Heart left ventricle (tissue), 16 donors: Measurements from ENCODE around the gene SLC25A19. TPM values are rescaled to one million over a fixed set of nuclear protein-coding genes. Genes with fewer than 3 reads are reported as not detected.

Experiments
- ATAC-seq, 4 donors: fragments of 200-7000 bp; cut with Tn5 transposase; one replicate each; pipeline ENCODE4 v1.9.1; 2020 to 2022; ENCODE audit warnings: moderate library complexity in 4 of 4, mild to moderate bottlenecking in 3 of 4, moderate number of reproducible peaks in 1 of 4
- DNase-seq, 5 donors: peaks; one replicate each; pipeline ENCODE4 v3.0.0-alpha.2; 2020
- H3K27ac ChIP-seq, 12 donors: fragments of 200-600 bp; sonication (generic) in 4 of 12; one replicate each; pipeline versions ENCODE4 v1.5.0 to v1.8.0; 2016 to 2022; ENCODE audit warnings: mild to moderate bottlenecking in 2 of 12
- H3K27me3 ChIP-seq, 9 donors: fragments of 200-600 bp; sonication (generic) in 2 of 9; one replicate each; pipeline versions ENCODE4 v1.5.1 to v1.8.0; 2016 to 2022; ENCODE audit warnings: mild to moderate bottlenecking in 3 of 9
- H3K36me3 ChIP-seq, 9 donors: fragments of 200-600 bp; sonication (generic) in 2 of 9; one replicate each; pipeline versions ENCODE4 v1.5.0 to v1.8.0; 2018 to 2022; ENCODE audit warnings: mild to moderate bottlenecking in 2 of 9
- H3K4me1 ChIP-seq, 12 donors: fragments of 200-600 bp; sonication (generic) in 4 of 12; one replicate each; pipeline versions ENCODE4 v1.5.0 to v1.8.0; 2016 to 2022; ENCODE audit warnings: mild to moderate bottlenecking in 3 of 12
- H3K4me3 ChIP-seq, 12 donors: fragments of 200-600 bp; sonication (generic) in 4 of 12; one replicate each; pipeline versions ENCODE4 v1.5.0 to v1.8.0; 2017 to 2022; ENCODE audit warnings: mild to moderate bottlenecking in 9 of 12, moderate library complexity in 4 of 12
- H3K9me3 ChIP-seq, 12 donors: fragments of 200-600 bp; sonication (generic) in 4 of 12; one replicate each; pipeline versions ENCODE4 v1.5.0 to v1.8.0; 2016 to 2022; ENCODE audit warnings: mild to moderate bottlenecking in 1 of 12
- POLR2A ChIP-seq, 2 donors: fragments of 450-650 bp; IDR thresholded peaks; one replicate each; pipeline ENCODE4 v1.6.1; 2017; ENCODE audit warnings: antibody characterized with exemption in 2 of 2, mild to moderate bottlenecking in 2 of 2, moderate library complexity in 2 of 2
- WGBS, 4 donors: extraction: QIAGEN DNeasy Blood & Tissue Kit in 2 of 4; methylation state at CpG; one replicate each; pipeline versions ENCODE4 v1.1.5 to v1.1.7; 2013 to 2018; 5-methylcytosine and 5-hydroxymethylcytosine counted together
- intact Hi-C, 10 donors: fragments of 100-400 bp; cut with DNase I; formaldehyde crosslinking; loops; one replicate each; pipeline versions ENCODE4 v1.11.1 to v1.14.2; 2022
- polyA plus RNA-seq, 2 donors: library from polyadenylated mRNA; stranded (reverse); fragments of 200-250 nt; gene quantifications; one replicate each; pipeline ENCODE4 v1.2.3, GENCODE V29; 2013
- total RNA-seq, 9 donors: library from RNA; depleted of rRNA in 2 of 9; stranded (reverse); fragments of >200 nt in 2 of 9; fragmentation: NEBNext Ultra II Directional in 3 of 9; extraction: Animal tissue kit (Norgen Biotek cat#: 25700) in 3 of 9; gene quantifications; one replicate each; pipeline versions ENCODE4 v1.1.0 to v1.2.4, GENCODE V29; 2016 to 2023
- TF ChIP-seq, protein P1 (sequence below), 12 donors: fragments of 200-600 bp; sonication (generic) in 4 of 12; IDR thresholded peaks; one replicate each; pipeline versions ENCODE4 v1.5.0 to v1.8.0; 2018 to 2022; ENCODE audit warnings: antibody characterized with exemption in 12 of 12, mild to moderate bottlenecking in 5 of 12
- donor health status: ischemic (EF 13 %, LVEDD 7.1; RV severe dilation, severe dysfunction).
- donor health status: healthy with polysubstance abuse.
- donor health status: DM: no; HTN: yes; CAD: no.
- donor health status: DM: no; HTN: no; CAD: no.
- donor health status: ischemic (EF 25% LVEDD 6.9; RV normal size, moderate dysfunction).
- donor health status: ischemic (EF 25% LVEDD 5.7; RV mildly dilated, moderate dysfunction).
- donor health status: healthy.
- donor health status: DM: yes; HTN: yes; CAD: no.
- donor health status: ischemic (EF 35%, LVEDD 5.7; RV mildly dilated, moderate dysfunction).
- donor health status: nonischemic (EF 11% LVEDD 7.7; RV severe dilation, severe dysfunction).
- donor health status: DM: yes; HTN: yes; CAD: no.
- donor health status: PGD.
- donor health status: ischemic (EF 29% LVEDD 5.4; RV normal size, mild dysfunction).
- donor health status: nonischemic (EF 23%, LVEDD 6.1; RV moderate dilation, normal function).

The SLC25A19 gene
- total and polyA plus RNA-seq, 11 donors, result 7.0 to 27.9 (median 12.6) TPM

DNA sequence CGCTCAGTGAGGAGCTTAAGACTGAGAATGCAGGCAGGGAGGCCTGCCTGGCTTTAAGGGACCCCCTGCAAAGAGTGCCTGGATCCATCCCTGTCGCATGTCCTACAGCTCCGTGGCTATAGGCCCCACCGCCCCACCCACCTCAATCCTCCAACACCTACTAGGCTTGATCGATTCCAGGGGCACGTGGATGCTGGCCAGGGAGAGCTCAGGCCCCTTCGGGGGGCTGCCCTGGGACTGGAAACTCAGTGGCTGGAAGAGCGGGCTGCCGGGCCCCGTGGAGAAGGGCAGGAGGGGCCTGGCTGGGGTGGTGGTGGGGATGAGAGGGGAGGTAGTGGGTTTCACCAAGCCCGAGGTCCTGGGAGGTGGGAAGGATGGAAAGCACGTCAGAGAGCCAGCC lies 50.0 kb downstream of the SLC25A19 start:
- DNase-seq (no peak), ATAC-seq (peak in 1 of 4 donors; percentile 1)
- H3K4me1 ChIP-seq, result peaks cover 0 to 43% (median 9%) of the 10 kb centered on the region in 12 donors
- 75 to 95% (median 83%) methylated on average over 7 to 12 of the region's 12 CpGs for WGBS, 4 donors
- H3K27ac ChIP-seq, result peak overlapping the region in 2 of 12 donors; percentile 11 to 18
- H3K4me3 ChIP-seq, result no peak overlapping the region
- no peaks in the 10 kb centered on the region for H3K9me3 ChIP-seq
- intact Hi-C loops, result no loop called here
- TF ChIP-seq POLR2A (IDR thresholded peaks at IDR 0.05), result no peak
- TF ChIP-seq, protein P1, sequence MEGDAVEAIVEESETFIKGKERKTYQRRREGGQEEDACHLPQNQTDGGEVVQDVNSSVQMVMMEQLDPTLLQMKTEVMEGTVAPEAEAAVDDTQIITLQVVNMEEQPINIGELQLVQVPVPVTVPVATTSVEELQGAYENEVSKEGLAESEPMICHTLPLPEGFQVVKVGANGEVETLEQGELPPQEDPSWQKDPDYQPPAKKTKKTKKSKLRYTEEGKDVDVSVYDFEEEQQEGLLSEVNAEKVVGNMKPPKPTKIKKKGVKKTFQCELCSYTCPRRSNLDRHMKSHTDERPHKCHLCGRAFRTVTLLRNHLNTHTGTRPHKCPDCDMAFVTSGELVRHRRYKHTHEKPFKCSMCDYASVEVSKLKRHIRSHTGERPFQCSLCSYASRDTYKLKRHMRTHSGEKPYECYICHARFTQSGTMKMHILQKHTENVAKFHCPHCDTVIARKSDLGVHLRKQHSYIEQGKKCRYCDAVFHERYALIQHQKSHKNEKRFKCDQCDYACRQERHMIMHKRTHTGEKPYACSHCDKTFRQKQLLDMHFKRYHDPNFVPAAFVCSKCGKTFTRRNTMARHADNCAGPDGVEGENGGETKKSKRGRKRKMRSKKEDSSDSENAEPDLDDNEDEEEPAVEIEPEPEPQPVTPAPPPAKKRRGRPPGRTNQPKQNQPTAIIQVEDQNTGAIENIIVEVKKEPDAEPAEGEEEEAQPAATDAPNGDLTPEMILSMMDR (IDR thresholded peaks at IDR 0.05), result no peak
- H3K36me3 ChIP-seq, result peaks cover 0 to 100% (median 98%) of the 10 kb centered on the region in 9 donors
- H3K27me3 ChIP-seq, result no peaks in the 10 kb centered on the region

DNA sequence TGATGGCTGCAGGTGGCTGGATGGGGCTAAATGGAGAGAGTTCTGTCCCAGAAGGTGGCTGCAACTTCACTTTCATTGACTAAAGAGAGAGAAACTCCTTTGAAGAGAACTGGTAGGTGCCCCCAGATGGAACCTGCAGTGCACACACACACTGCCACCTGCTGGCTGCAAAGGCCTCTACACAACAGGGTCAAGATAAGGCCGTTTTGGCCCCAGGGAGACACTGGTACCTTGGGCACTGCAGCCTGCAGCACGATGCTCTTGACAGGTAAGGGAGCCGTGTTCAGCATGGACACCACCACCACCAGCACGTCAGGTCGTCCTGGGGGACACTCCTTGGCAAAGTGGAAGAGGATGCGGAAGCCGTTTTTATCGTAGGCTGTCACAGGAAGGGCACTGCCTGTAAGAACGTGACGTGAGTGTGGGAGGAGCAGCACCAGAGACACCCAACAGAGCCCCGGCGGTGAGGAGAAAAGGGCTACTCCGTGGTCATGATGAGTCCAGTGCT lies 50.5 kb downstream of the SLC25A19 start:
- 39 to 45% (median 41%) methylated on average over 12 to 13 of the region's 13 CpGs for WGBS, 4 donors
- DNase-seq (peak; percentile 48 to 79 (median 49)), ATAC-seq (peak; percentile 45 to 66 (median 56))
- no peak overlapping the region for H3K4me3 ChIP-seq
- peaks cover 0 to 41% (median 9%) of the 10 kb centered on the region in 12 donors for H3K4me1 ChIP-seq
- H3K27me3 ChIP-seq, result no peaks in the 10 kb centered on the region
- TF ChIP-seq POLR2A (IDR thresholded peaks at IDR 0.05), result no peak
- TF ChIP-seq, protein P1 (IDR thresholded peaks at IDR 0.05), result peak; percentile 64 to 84 (median 78)
- no peaks in the 10 kb centered on the region for H3K9me3 ChIP-seq
- peaks cover 0 to 100% (median 97%) of the 10 kb centered on the region in 9 donors for H3K36me3 ChIP-seq
- intact Hi-C loops, result no loop called here
- peak overlapping the region in 3 of 12 donors; percentile 11 to 56 (median 14) for H3K27ac ChIP-seq

DNA sequence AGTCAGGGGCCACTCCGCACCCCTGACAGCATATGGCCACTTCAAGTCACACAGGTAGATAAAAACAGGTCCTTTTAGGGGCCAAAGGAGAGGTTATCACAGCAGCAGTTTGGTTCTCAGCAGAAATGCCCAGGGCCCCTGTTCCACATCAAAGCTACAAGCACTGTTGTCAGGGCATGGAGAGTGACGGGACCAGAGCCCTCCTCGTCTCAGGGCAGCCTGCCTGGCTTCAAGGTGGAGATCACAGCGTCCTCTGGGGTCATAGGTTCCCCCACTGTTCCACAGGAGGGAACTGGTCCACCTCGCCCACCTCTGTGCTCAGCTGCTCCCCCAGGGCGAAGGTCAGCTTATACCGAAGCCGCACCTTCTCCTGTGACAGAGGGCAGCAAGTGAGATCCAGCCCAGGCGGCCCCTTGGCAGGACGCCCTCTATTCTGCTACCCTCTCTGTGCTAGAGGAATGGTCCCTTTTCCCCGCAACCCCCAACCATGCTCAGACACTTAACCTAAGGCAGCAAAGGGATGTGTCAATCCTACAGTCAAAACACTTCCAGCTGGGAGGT lies 51.1 kb downstream of the SLC25A19 start:
- Histone ChIP-seq H3K4me3 (no peak overlapping the region), H3K27me3 (no peaks in the 10 kb centered on the region), H3K4me1 (peaks cover 0 to 38% (median 9%) of the 10 kb centered on the region in 12 donors), H3K9me3 (no peaks in the 10 kb centered on the region), H3K36me3 (peaks cover 0 to 100% (median 97%) of the 10 kb centered on the region in 9 donors), H3K27ac (peak overlapping the region in 3 of 12 donors; percentile 11 to 56 (median 14))
- TF ChIP-seq, protein P1 (IDR thresholded peaks at IDR 0.05), result no peak
- no peak for TF ChIP-seq POLR2A (IDR thresholded peaks at IDR 0.05)
- no peak for DNase-seq
- intact Hi-C loops, result no loop called here
- peak in 1 of 4 donors; percentile 3 for ATAC-seq
- WGBS, 4 donors, result 77 to 91% (median 80%) methylated on average over 7 to 11 of the region's 11 CpGs

DNA sequence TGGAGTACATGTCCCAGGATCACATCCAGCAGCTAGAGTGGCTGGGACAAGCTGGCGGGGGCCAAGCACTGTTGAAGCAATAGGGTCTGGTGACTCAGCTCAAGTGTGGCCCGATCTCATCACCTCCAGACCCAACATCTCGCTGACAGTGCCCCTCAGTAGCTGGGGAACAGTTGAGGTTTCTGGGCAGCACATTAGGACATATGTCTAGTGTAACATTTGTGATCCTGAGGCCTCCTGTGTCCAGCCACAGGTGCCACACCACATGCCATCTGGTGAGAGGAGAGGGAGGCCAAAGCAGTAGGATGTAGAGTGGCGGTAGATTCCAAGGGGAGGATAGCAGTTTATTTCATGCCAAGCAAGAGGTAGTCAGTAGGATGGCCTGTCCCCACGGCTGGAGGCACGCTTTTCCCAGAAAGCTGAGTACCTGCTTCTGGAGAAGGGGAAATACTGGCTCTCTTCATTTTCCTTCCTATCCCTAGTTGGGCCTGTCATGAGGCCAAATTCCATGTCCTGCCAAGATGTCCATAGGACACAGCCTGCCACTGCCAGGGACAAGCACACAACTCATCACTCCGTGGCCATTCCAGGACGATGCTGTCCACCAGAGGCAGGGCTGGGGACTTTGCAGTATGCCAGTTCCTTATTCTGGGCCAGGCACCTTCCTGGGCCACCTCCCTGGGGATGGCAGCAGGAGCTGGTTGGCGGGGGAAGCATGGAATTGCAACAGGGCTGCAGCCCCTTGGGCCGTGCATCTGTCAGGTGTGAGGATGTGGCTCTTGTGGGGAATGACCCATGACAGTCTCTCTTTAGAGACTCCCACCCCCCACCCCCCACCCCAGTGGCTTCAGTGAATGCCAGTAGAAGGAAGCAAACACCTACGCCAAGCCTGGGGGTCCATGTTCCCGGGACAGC lies 51.9 kb downstream of the SLC25A19 start:
- DNase-seq (peak in 2 of 5 donors; percentile 51 to 56), ATAC-seq (peak; percentile 44 to 73 (median 51))
- Histone ChIP-seq H3K27ac (peak overlapping the region in 4 of 12 donors; percentile 3 to 56 (median 16)), H3K4me3 (no peak overlapping the region), H3K36me3 (peaks cover 0 to 100% (median 97%) of the 10 kb centered on the region in 9 donors), H3K4me1 (peaks cover 0 to 31% (median 9%) of the 10 kb centered on the region in 12 donors), H3K9me3 (no peaks in the 10 kb centered on the region), H3K27me3 (no peaks in the 10 kb centered on the region)
- WGBS, 4 donors, result 59 to 65% (median 63%) methylated on average over 12 of the region's 12 CpGs
- TF ChIP-seq, protein P1 (IDR thresholded peaks at IDR 0.05), result no peak
- TF ChIP-seq POLR2A (IDR thresholded peaks at IDR 0.05), result no peak
- intact Hi-C loops, result no loop called here
